Measurements from ENCODE around the gene SLC12A9.

DNA sequence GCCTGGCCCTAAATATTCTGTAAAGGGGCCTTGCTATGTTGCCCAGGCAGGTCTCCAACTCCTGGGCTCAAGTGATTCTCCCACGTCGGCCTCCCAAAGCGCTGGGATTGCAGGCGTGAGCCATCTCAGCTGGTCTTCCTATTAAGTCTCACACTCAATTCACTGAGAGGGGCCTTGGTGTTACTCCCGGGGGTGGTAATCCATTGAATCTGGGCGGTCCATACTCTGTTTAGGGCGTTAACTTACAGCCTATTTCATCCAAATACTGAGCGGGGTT, 21.7 kb downstream of the SLC12A9 start:
- no peak for TF ChIP-seq EZH2 (IDR thresholded peaks at IDR 0.05; ENCODE audit: insufficient read depth, low read length)
- TF ChIP-seq, protein P1, sequence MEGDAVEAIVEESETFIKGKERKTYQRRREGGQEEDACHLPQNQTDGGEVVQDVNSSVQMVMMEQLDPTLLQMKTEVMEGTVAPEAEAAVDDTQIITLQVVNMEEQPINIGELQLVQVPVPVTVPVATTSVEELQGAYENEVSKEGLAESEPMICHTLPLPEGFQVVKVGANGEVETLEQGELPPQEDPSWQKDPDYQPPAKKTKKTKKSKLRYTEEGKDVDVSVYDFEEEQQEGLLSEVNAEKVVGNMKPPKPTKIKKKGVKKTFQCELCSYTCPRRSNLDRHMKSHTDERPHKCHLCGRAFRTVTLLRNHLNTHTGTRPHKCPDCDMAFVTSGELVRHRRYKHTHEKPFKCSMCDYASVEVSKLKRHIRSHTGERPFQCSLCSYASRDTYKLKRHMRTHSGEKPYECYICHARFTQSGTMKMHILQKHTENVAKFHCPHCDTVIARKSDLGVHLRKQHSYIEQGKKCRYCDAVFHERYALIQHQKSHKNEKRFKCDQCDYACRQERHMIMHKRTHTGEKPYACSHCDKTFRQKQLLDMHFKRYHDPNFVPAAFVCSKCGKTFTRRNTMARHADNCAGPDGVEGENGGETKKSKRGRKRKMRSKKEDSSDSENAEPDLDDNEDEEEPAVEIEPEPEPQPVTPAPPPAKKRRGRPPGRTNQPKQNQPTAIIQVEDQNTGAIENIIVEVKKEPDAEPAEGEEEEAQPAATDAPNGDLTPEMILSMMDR (IDR thresholded peaks at IDR 0.05; ENCODE audit: insufficient read depth, low read depth, low read length), result no peak

All from astrocyte (in vitro differentiated cells and primary cell).